GM21381 (cell line): ENCODE measurements around the gene GFPT2.
A peak's percentile ranks its signal among the peaks of the same experiment; 100 is the strongest.

Experiments
- ATAC-seq: cut with Tn5 transposase; IDR thresholded peaks from one replicate; pipeline ENCODE4 v1.9.1; 2021; ENCODE audit warnings: mild to moderate bottlenecking, moderate library complexity; ENCODE audit not compliant: unreplicated experiment

The GFPT2 gene

GRCh38 chr5:180353048-180353979 lies at the start of gene GFPT2:
Gene GFPT2 (minus strand): TSS chr5:180353336. CDS start chr5:180353217, 119 bp downstream.
- ATAC-seq = peak; percentile 88

- no peak for ATAC-seq
Observed at GRCh38 chr5:180402716-180403115, 49.6 kb upstream of the GFPT2 start.

DNA sequence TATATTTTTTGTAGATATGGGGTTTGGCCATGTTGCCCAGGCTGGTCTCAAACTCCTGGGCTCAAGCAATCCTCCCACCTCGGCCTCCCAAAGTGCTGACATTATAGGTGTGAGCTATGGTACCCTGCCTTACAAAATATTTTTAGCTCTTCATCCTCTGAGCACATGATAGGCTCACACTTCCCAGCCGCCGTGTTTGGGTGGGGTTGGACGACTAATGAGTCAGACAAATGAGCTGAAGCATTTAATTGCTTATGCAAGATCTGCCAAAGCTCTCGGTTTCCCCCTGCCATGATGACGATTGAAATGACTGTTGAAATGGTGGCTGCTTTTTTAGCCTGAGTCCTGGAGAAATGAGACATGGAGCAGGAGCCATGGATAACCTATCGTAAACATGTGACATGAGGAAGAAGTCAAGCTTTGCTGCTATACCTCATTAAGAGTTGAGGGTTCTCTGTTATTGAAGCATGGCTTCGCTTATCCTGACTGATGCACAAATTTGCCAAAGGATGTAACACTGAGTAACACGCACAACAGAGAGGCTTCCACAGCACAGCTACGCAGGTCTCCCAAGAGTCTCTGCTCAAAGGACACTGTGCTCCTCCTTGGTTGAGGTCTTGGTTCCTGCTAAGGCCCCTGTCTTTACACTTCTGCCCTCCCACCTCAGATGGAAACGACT lies 48.2 kb upstream of the GFPT2 start:
- ATAC-seq = no peak

- ATAC-seq = no peak
Observed at GRCh38 chr5:180400416-180400815, 47.3 kb upstream of the GFPT2 start.

DNA sequence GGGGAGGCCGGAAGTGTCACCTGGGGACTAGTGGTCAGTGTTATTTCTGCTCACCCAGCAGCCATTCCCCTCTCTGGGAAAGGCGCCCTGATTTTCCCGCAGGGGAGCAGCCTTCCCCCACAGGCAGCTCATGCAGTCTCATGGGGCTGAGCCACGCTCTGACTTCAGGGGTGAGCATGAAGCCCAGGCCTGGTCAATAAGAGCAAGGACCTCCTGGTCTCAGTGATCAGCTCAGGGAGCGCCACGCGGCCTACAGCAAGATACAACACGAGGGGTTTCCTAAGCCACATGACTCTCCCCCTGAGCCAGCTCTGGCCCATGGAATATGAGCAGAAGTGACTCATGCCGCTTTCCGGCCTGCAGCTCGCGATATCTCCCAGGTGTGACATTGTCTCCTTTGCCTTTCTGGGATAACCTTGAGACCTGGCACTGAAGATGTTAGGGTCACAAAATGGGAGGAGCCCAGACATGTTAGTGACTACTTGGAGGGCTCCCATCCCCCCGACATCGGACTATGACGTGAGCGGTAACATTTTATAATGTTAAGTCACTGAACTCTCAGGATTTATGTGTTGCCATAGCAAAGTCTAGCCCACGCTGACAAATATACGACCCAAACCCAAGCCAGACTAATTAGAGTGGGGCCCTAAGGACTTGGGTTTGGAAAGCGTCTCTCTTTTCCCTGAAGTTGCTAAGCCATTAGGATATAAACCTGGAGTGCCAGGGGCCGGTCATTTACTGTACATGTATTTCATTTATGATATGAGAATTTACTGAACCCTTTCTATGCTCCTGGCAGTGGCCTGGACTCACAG lies 46.5 kb upstream of the GFPT2 start:
- no peak for ATAC-seq

- ATAC-seq = no peak
Observed at GRCh38 chr5:180396926-180397325, 43.8 kb upstream of the GFPT2 start.

- no peak for ATAC-seq
Observed at GRCh38 chr5:180395540-180396274, 42.6 kb upstream of the GFPT2 start.

DNA sequence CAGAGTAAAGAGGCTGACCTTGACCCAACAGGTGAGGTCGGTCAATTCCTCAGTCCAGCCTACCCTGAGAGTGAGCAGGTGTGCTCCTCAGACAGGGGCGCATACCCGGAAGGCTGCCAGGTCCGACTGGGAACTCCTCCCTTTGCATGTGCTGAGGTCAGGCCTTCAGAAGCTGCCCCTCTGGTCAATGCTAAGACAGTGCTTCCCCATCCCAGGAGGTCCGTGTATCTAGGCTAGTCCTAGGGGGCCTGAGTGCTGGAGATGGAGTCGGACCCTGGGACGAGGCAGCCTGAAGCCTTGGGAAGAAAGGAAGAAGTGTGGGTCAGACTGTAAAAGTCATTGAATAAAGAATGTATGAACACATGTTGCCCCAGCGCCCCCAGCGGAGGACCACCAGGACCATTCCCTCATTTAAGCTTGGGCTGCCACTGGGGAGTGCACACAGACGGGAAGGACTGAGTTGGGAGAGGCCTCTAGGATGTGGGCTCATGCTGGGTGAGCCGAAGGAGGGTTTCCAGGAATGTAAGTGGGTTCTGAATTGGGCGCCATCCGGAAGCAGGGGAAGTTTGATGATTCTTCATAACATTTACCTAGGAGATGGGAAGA lies 41.0 kb upstream of the GFPT2 start:
- ATAC-seq = no peak

DNA sequence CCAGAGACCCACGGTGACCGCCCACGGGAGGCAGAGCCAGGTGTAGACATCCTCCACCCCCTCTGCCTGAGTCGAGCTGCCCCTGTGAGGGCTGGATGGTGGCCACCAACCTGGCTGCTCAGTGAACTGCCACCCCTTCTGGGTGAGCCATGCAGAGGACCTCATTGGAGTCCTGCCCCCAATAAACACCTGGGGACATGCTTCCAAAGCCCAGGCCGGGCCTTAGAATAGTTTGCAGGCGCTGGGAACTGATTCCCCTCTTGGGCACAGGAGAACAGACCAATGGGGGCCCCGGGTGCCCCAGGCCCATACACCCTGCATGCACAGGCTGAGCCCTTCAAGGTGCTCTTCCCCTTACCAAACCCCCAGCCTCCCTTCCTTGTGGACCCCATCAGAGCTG lies 38.1 kb upstream of the GFPT2 start:
- ATAC-seq = no peak

- no peak for ATAC-seq
Observed at GRCh38 chr5:180390441-180391190, 37.5 kb upstream of the GFPT2 start.

DNA sequence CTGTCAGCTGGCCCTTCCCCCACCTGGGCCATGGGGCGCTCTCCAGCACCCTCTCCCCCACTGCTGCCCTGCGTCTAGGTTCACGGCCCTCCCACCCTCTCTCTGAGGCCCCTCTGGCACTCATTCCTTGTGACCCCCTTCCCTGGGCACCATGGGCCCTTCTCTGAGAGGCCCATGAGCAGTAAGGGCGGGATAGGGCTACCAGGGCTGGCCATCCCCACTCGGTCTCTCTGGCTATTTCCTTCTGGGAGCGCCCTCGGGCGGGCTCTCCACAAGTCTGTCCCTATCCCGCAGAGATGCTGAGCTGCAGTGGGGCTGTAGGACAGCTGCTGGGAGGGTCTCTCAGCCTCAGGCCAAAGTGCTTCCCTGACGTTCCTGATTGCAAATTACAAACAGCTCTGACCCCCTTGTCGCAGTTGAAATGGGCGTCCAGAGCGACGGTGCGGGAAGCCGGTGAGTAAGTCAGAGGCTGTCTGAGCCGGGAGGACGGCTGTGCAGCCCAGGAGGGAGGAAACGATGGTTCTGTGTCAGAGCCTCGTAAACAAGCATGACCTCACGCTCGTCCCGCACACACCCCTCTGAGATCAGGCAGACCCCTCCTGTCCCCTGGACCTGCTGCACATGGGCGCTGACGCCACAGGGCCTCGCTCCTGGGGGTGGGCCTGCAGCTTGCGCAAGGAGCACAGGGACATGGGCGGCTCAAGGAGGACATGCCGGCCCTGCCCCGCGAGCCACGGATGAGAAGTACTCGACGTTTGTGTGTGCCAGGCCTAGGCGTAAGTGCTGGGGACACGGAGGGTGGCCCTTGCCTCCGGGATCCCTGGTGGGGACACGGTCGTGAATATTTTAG lies 36.3 kb upstream of the GFPT2 start:
- no peak for ATAC-seq

- no peak for ATAC-seq
Observed at GRCh38 chr5:180387798-180388197, 34.7 kb upstream of the GFPT2 start.

DNA sequence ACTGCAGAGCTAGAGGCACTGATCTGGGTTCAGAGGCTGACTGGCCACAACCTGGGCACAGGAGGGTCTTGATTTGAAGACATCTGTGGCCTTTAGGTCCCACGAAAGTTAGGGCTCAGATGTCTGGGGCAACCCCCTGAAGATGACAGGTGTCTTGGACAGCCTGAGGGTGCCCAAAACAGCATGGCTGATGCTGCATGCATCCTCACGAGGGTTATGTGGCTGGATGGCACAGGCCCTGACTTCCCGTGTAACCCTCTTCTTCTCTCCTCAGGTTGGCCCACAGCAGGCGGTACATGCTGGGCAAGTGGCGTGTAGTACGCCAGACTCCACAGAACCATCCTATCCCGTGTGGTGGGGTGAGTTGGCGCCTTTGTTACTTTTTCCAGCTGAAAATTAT lies 29.8 kb upstream of the GFPT2 start:
- no peak for ATAC-seq

DNA sequence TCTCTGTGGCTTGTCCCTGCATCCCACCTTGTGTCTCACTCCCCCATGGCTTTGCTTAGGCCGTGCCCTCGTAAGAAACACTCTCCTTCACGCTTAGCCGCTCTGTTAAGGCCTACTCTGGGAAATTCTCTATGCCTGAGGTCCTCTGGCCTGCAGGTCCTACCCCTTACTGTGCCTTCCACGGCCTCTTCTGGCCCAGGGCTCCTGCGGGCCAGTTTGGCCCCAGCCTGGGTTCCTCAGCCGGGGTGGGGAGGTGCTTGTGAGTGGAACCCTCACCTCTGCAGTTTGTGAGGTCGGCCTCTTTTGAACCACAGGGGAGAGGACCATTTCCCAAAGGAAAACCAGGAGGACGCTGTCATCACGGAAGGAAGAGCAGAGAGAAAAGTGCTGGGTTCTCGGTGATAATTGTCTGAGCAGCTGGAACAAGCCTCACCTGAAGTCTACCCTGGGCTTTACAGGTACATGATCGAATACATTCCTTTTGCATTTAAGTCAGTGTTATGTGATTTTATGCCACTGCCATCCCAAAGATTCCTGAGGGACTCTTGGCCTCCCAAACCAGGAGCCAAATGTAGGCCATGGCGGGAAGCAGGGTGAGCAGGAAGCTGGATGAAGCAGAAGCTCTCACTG lies 28.8 kb upstream of the GFPT2 start:
- no peak for ATAC-seq

GRCh38 chr5:180381428-180381827 lies 28.3 kb upstream of the GFPT2 start:
- ATAC-seq = no peak

DNA sequence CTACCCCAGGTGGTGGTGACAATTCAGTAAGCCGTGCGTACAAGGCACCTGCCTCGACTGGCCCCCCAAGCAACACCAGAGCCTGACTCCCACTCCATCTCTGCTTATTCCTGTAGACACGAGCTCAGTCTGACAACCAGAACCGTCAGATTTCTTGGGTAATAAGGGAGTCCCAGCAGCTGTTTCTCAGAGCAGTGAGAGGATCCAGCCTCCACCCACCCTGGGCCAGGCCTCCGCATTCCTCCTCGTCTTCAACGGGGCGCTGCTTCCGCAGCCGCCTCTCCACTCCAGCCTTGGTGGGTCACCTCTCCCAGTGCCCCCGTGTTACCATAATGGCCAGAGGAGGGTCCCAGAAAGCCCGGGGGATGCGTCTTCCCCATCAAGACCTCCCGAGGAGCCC lies 27.7 kb upstream of the GFPT2 start:
- ATAC-seq = no peak

GRCh38 chr5:180380441-180380840 lies 27.3 kb upstream of the GFPT2 start:
- ATAC-seq = no peak
